ENCODE results near the gene MEIS1. TPM values are rescaled to one million over a fixed set of nuclear protein-coding genes. Genes with fewer than 3 reads are reported as not detected.
A peak's percentile ranks its signal among the peaks of the same experiment; 100 is the strongest.

The MEIS1 gene
- total and polyA plus RNA-seq, 2 experiments from 2014 or later, result 0.16 to 0.28 TPM

DNA sequence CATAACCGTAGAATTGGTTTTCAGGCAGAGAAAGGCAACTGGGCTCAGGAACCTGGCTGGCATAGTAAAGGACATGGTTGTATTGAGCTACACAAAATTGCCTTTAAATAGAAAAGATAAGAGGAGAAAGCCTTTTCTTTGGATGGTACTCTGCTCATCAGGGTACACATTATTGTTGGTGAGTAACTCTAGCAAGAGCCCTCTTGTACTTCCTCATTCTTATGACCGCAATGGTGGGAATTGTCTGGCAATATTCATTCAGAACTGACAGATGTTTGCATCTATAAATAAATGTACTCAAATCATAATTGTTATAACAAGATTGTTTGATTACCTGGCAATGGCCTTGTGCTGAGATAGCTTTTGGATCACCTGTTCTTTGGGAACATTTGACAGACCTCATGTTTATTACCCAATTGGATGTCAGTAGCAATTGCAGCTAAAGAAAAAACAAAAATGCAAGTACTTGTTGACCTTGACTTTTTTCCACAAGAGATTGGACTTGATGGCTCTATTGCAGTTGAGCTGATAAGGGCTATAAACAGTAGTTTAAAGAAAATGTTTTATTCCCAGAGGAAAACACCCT is 43.9 kb downstream of the MEIS1 start:
- H3K4me1 ChIP-seq (ENCODE audit: insufficient read depth), result peaks cover 10% of the 10 kb centered on the region
- ATAC-seq, result no peak
- Mint-ChIP-seq H3K4me1 (peaks cover 16% of the 10 kb centered on the region), H3K27me3 (ENCODE audit: insufficient read depth, low read depth, poor library complexity) (peaks cover 4% of the 10 kb centered on the region), H3K27ac (no peak overlapping the region), H3K36me3 (ENCODE audit: low read depth) (no peaks in the 10 kb centered on the region), H3K4me3 (no peak overlapping the region), H3K9me3 (no peaks in the 10 kb centered on the region)
- H3K9me2 ChIP-seq (ENCODE audit: insufficient read depth), result peaks cover 4% of the 10 kb centered on the region; the same call in 1 of the 2 replicates
- no peak for DNase-seq (ENCODE audit: low spot score)
- no peak overlapping the region for H3K27ac ChIP-seq (ENCODE audit: low read depth)
- no peaks in the 10 kb centered on the region for H3K27me3 ChIP-seq (ENCODE audit: insufficient read depth)
- TF ChIP-seq NANOG (IDR thresholded peaks at IDR 0.05; ENCODE audit: borderline replicate concordance) (no peak), EZH2phosphoT487 (IDR thresholded peaks at IDR 0.05; ENCODE audit: unreplicated experiment) (no peak), STAT1 (IDR thresholded peaks at IDR 0.05; ENCODE audit: unreplicated experiment) (no peak)
- TF ChIP-seq, protein P1, sequence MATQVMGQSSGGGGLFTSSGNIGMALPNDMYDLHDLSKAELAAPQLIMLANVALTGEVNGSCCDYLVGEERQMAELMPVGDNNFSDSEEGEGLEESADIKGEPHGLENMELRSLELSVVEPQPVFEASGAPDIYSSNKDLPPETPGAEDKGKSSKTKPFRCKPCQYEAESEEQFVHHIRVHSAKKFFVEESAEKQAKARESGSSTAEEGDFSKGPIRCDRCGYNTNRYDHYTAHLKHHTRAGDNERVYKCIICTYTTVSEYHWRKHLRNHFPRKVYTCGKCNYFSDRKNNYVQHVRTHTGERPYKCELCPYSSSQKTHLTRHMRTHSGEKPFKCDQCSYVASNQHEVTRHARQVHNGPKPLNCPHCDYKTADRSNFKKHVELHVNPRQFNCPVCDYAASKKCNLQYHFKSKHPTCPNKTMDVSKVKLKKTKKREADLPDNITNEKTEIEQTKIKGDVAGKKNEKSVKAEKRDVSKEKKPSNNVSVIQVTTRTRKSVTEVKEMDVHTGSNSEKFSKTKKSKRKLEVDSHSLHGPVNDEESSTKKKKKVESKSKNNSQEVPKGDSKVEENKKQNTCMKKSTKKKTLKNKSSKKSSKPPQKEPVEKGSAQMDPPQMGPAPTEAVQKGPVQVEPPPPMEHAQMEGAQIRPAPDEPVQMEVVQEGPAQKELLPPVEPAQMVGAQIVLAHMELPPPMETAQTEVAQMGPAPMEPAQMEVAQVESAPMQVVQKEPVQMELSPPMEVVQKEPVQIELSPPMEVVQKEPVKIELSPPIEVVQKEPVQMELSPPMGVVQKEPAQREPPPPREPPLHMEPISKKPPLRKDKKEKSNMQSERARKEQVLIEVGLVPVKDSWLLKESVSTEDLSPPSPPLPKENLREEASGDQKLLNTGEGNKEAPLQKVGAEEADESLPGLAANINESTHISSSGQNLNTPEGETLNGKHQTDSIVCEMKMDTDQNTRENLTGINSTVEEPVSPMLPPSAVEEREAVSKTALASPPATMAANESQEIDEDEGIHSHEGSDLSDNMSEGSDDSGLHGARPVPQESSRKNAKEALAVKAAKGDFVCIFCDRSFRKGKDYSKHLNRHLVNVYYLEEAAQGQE (IDR thresholded peaks at IDR 0.05; ENCODE audit: unreplicated experiment), result no peak
- TF ChIP-seq, protein P2, sequence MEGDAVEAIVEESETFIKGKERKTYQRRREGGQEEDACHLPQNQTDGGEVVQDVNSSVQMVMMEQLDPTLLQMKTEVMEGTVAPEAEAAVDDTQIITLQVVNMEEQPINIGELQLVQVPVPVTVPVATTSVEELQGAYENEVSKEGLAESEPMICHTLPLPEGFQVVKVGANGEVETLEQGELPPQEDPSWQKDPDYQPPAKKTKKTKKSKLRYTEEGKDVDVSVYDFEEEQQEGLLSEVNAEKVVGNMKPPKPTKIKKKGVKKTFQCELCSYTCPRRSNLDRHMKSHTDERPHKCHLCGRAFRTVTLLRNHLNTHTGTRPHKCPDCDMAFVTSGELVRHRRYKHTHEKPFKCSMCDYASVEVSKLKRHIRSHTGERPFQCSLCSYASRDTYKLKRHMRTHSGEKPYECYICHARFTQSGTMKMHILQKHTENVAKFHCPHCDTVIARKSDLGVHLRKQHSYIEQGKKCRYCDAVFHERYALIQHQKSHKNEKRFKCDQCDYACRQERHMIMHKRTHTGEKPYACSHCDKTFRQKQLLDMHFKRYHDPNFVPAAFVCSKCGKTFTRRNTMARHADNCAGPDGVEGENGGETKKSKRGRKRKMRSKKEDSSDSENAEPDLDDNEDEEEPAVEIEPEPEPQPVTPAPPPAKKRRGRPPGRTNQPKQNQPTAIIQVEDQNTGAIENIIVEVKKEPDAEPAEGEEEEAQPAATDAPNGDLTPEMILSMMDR (conservative IDR thresholded peaks at IDR 0.05; ENCODE audit: low read depth in 2 of 2), result no peak
- H3K4me3 ChIP-seq, result no peak overlapping the region
- no peaks in the 10 kb centered on the region for H3K79me2 ChIP-seq (replicated peaks; ENCODE audit: insufficient read depth)
- no peaks in the 10 kb centered on the region for H3F3A ChIP-seq (replicated peaks; ENCODE audit: low read depth)
- H4K20me1 ChIP-seq (replicated peaks; ENCODE audit: insufficient read depth), result no peaks in the 10 kb centered on the region
- no peaks in the 10 kb centered on the region for H3K36me3 ChIP-seq (ENCODE audit: insufficient read depth)
- H3K4me2 ChIP-seq, result no peak overlapping the region
- H2AFZ ChIP-seq, result no peak overlapping the region

DNA sequence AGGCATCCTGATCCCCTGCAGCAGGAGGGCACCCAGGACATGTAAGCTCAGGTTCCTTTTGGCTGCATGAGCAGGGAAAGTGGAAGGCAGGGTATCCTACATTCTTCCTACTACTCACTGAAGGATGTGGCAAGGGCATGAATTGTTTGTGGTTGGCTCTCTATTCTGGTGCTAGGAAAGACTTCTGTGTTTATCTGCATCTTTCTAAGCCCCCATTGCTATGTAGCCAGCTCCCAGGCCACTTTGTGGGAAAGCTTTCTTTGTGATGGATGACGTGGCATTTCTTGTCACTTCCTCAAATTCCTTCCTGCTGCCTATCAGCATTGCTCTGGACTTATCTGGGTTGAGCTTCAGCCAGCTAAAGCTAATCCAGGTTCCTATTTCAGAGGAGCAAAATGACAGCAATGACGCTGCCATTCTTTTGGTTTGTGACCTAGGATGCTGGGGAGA is 46.2 kb downstream of the MEIS1 start:
- no peaks in the 10 kb centered on the region for H3F3A ChIP-seq (replicated peaks; ENCODE audit: low read depth)
- ATAC-seq (peak; percentile 85), DNase-seq (ENCODE audit: low spot score) (peak; percentile 78)
- H3K4me3 ChIP-seq, result no peak overlapping the region
- no peaks in the 10 kb centered on the region for H3K27me3 ChIP-seq (ENCODE audit: insufficient read depth)
- H4K20me1 ChIP-seq (replicated peaks; ENCODE audit: insufficient read depth), result no peaks in the 10 kb centered on the region
- no peak overlapping the region for H3K4me2 ChIP-seq
- Mint-ChIP-seq H3K27ac (peak overlapping the region; percentile 67), H3K4me1 (peaks cover 9% of the 10 kb centered on the region), H3K27me3 (ENCODE audit: insufficient read depth, low read depth, poor library complexity) (peaks cover 3% of the 10 kb centered on the region), H3K36me3 (ENCODE audit: low read depth) (no peaks in the 10 kb centered on the region), H3K9me3 (no peaks in the 10 kb centered on the region), H3K4me3 (no peak overlapping the region)
- H2AFZ ChIP-seq, result no peak overlapping the region
- no peaks in the 10 kb centered on the region for H3K36me3 ChIP-seq (ENCODE audit: insufficient read depth)
- H3K4me1 ChIP-seq (ENCODE audit: insufficient read depth), result no peaks in the 10 kb centered on the region
- H3K27ac ChIP-seq (ENCODE audit: low read depth), result 0 out of 2 replicates have a peak overlapping the region, but pooled peaks have one; percentile 15
- peaks cover under 1% of the 10 kb centered on the region; the same call in 1 of the 2 replicates for H3K9me2 ChIP-seq (ENCODE audit: insufficient read depth)
- H3K79me2 ChIP-seq (replicated peaks; ENCODE audit: insufficient read depth), result no peaks in the 10 kb centered on the region
- TF ChIP-seq CREB1 (CRISPR knock-in tag; IDR thresholded peaks at IDR 0.05; ENCODE audit: low read depth), result no peak
- TF ChIP-seq EZH2 (IDR thresholded peaks at IDR 0.05; ENCODE audit: low read depth, unreplicated experiment), result no peak
- no peak for TF ChIP-seq NANOG (IDR thresholded peaks at IDR 0.05; ENCODE audit: borderline replicate concordance)
- no peak for TF ChIP-seq ZNF114 (CRISPR knock-in tag; IDR thresholded peaks at IDR 0.05)
- TF ChIP-seq JUNB (IDR thresholded peaks at IDR 0.05; ENCODE audit: unreplicated experiment), result no peak
- TF ChIP-seq, protein P3, sequence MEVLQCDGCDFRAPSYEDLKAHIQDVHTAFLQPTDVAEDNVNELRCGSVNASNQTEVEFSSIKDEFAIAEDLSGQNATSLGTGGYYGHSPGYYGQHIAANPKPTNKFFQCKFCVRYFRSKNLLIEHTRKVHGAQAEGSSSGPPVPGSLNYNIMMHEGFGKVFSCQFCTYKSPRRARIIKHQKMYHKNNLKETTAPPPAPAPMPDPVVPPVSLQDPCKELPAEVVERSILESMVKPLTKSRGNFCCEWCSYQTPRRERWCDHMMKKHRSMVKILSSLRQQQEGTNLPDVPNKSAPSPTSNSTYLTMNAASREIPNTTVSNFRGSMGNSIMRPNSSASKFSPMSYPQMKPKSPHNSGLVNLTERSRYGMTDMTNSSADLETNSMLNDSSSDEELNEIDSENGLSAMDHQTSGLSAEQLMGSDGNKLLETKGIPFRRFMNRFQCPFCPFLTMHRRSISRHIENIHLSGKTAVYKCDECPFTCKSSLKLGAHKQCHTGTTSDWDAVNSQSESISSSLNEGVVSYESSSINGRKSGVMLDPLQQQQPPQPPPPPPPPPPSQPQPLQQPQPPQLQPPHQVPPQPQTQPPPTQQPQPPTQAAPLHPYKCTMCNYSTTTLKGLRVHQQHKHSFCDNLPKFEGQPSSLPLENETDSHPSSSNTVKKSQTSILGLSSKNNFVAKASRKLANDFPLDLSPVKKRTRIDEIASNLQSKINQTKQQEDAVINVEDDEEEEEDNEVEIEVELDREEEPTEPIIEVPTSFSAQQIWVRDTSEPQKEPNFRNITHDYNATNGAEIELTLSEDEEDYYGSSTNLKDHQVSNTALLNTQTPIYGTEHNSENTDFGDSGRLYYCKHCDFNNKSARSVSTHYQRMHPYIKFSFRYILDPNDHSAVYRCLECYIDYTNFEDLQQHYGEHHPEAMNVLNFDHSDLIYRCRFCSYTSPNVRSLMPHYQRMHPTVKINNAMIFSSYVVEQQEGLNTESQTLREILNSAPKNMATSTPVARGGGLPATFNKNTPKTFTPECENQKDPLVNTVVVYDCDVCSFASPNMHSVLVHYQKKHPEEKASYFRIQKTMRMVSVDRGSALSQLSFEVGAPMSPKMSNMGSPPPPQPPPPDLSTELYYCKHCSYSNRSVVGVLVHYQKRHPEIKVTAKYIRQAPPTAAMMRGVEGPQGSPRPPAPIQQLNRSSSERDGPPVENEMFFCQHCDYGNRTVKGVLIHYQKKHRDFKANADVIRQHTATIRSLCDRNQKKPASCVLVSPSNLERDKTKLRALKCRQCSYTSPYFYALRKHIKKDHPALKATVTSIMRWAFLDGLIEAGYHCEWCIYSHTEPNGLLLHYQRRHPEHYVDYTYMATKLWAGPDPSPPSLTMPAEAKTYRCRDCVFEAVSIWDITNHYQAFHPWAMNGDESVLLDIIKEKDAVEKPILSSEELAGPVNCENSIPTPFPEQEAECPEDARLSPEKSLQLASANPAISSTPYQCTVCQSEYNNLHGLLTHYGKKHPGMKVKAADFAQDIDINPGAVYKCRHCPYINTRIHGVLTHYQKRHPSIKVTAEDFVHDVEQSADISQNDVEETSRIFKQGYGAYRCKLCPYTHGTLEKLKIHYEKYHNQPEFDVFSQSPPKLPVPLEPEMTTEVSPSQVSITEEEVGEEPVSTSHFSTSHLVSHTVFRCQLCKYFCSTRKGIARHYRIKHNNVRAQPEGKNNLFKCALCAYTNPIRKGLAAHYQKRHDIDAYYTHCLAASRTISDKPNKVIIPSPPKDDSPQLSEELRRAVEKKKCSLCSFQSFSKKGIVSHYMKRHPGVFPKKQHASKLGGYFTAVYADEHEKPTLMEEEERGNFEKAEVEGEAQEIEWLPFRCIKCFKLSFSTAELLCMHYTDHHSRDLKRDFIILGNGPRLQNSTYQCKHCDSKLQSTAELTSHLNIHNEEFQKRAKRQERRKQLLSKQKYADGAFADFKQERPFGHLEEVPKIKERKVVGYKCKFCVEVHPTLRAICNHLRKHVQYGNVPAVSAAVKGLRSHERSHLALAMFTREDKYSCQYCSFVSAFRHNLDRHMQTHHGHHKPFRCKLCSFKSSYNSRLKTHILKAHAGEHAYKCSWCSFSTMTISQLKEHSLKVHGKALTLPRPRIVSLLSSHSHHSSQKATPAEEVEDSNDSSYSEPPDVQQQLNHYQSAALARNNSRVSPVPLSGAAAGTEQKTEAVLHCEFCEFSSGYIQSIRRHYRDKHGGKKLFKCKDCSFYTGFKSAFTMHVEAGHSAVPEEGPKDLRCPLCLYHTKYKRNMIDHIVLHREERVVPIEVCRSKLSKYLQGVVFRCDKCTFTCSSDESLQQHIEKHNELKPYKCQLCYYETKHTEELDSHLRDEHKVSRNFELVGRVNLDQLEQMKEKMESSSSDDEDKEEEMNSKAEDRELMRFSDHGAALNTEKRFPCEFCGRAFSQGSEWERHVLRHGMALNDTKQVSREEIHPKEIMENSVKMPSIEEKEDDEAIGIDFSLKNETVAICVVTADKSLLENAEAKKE (CRISPR knock-in tag; IDR thresholded peaks at IDR 0.05), result no peak
